ENCODE results near the gene PRKAG3.
"Not testable (repeated sequence)": the region's sequence is repeated elsewhere in the genome, so short reads cannot be mapped to it uniquely, and the experiment has no call there.

Gene PRKAG3

DNA sequence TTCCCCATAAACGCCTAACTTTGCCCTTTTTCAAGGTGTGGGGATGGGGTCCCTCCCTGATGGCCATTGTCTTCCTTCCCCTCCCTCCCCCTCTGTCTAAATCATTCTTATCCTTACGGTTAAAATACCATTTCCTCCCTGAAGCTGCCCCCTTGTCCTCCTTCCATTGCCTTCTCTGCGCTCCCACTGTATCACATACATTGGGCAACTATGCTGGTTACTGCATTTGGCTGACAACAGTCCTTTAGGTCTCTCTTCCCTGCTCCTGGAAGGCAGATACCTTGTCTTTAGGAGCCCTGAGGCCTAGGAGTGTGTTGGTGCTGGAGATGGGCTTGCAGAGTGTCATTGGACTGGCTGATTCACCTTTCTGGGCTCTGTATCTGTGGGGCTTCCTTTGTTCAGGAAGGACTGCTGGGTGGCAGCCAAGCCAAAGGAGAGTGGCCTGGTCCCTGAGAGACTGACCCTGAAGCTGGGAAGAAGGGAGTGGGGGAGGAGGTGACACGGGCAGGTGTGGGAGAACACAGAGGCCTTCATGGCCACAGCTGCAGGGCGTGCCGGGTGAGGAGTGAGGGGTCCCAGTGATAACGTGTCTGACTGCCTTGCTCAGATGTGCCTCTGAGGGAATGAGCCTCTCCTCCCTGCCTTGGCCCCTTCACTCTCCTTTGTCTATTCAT is 30.2 kb upstream of the PRKAG3 start:
- no peak for FAIRE-seq

- FAIRE-seq = no peak
Measured at GRCh38 chr2:218860950-218861381, 29.4 kb upstream of the PRKAG3 start.

GRCh38 chr2:218859988-218860831 is 28.6 kb upstream of the PRKAG3 start:
- no peak for FAIRE-seq

- FAIRE-seq = no peak
Measured at GRCh38 chr2:218859556-218859987, 28.0 kb upstream of the PRKAG3 start, which contains the start of gene WNT6. Gene WNT6, plus strand, starts transcription at chr2:218859805. Its CDS starts 233 bp downstream, at chr2:218860038.

GRCh38 chr2:218858671-218859555 is 27.3 kb upstream of the PRKAG3 start:
- FAIRE-seq = no peak

DNA sequence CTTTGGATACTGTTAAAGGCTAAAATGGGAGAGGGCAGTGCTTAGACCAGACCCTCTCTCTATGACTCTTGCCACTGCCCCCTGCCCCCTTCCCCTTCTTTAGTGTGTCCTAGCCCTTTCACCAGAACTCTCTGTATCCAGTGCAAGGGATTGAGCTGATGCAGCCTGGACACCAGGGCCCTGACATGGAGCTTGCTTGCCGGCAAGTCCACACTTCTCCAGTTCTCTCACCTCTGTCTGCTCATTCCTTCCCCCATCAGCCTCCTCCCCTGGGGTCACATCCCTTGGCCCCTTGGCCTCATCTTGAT is 26.5 kb upstream of the PRKAG3 start:
- no peak for FAIRE-seq

DNA sequence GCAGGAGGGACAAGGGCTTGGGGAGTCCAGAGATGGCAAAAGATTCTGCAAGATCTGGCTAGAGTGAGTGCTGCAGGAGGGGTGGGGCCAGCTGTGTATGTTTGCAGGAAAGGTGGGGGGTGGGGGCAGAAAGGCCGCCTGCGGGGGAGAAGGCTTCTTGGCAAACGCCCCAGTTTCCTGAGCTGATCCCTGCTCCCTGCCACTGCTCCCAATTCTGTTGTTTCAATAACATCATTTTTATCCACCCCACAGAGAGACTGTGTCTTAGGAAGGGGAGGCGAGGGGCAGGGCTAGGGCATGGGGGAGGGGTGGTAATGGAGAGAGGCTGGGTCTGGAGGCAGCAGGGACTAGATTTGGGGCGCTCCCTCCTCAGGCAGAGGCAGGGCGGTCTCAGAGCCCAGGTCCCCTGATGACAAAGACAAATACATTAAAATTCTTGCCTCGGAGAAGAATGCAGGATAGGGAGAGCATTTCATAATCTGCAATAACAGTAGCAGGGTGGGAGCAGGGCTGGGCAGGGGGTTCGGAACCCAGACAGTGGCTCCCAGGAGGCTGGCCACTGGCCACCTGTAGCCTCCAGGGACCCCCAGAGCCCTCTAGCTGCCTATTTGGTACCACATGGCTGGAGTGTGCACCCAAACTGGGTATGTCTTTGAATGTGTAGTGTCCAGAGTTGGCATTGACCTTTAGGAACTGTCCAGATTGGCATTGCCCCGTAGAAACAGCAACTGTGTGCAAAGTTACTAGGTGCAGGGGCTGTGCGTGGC is 26.0 kb upstream of the PRKAG3 start:
- FAIRE-seq = no peak

GRCh38 chr2:218856896-218857243 is 25.3 kb upstream of the PRKAG3 start:
- no peak for FAIRE-seq

DNA sequence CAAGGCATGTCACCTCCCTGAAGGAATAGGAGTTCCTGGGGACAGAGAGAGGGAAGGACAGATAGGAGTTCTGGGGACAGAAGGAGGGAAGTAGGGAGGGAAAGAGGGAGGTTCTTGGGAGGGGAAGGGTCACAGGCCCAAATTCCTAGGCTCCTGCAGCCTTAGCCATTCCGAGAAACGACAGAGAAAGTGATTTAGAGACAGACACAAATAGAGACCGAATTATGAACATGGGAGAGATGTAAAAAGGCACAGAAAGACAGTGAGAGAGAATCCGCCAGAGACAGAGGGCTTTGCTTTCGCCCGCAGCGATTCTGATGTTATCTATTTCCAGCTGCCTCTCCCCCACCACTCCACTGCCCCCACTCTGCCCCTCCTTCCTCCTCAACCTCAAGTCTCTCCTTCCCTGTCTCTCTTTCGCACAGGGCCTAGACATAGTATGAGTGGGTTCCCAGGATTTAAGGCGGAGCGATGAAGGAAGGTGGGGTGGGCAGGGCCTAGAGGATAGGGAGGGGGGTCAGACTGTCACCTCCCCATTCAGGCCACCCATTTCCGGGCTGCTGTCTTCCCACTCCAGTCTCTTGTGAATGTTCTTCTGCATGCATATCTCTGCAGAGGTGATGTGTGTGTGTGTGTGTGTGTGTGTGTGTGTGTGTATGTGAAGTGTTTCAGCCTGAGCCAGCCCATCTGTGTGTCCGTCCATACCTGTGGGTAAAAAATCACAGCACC is 24.7 kb upstream of the PRKAG3 start:
- FAIRE-seq = no peak

DNA sequence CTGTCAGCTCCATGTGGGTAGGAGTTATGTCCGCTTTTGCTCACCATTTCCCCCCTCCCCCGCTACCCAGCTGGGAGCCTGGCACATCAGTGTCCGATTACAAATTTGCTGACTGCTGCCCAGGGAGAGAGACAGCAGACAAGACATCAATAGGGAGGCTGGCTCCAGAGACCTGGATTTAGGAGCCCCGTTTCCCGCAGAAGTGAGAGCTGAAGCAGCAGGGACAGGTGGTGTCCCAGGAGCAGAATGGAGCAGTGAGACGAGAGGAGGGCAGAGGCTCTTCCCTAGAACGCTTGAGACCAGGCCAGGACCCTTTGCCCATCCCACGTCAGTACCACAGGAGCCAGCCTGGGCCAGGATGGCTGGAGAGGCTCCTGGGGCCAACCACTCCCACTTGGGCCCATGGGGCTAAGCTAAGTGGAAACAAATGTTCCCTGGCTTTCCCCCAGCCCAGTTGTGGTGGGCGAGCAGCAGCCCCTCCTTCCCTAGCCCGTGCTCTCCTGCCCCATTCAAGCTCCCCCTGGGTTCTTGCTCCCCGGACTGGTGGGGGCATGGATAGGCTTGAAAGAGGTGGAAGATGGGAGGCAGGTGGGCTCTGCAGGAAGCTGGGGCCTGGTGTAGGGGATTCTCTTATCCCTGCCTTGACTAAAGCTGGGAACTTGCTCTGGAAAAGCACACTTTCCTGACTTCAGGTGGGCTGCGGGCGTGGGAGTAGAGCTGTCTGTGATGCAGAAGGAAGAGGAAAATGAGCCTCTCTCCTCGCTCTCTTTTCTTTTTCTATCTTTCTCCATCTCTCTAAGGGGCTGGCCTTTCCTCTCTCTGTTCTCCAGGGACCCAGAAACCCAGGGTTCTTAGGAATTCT is 23.9 kb upstream of the PRKAG3 start:
- FAIRE-seq = no peak

DNA sequence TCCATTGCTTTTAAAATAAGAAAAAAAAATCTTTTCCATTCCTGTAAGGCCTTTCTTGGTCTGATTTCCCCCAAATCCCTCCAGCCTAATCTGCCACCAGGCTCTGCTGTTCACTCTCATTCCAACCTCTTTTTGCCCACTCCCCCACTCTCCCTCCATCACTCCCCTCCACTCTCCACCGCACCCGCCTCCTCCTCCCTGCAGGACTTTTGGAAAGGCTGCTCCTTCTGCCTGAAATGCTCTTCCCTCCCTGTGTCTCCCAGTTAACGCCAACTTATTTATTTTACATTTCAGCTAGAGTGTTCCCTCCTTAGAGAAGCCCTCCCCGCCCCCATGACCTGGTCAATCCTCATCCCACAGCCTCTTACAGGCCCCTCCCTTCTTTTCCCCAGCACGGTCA is 23.3 kb upstream of the PRKAG3 start:
- no peak for FAIRE-seq

- FAIRE-seq = no peak
Measured at GRCh38 chr2:218853766-218854165, 22.2 kb upstream of the PRKAG3 start.

DNA sequence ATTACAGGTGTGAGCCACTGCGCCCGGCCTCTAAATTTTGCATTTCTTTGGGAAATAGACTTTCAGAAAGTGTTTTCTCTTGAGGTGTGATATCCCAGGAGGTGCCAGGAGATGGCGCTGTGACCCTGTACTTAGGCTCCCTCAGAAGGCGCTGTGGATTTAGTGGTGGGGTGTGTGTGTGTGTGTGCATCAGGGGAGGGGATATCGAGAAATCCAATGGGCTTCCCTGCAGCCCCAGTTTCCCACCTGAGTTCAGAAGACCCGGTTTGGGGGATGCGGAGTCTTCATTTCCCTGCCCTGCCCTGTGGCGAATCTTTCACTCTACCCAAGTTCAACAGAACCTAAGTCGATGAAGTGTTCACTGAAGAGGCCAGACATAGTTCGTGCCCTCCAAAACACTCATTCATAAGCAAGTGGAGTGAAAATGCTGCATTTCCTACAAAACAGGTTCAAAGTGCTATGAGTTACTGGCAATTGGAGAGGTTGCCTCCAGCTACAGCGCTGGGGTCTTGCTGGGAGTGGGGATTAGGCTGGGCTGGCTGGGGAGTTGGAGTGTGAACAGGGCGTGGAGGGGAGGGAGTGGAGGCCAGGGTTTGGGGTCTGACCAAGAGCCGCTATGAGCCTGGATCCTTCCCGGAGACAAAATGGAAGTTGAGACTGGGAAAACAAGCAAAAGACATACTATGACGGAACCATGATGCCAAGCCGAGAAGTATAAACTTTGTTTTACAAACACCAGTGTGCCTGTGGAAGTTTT is 21.5 kb upstream of the PRKAG3 start:
- FAIRE-seq = no peak

- FAIRE-seq = no peak
Measured at GRCh38 chr2:218851286-218851685, 19.7 kb upstream of the PRKAG3 start.

GRCh38 chr2:218850796-218851195 is 19.2 kb upstream of the PRKAG3 start:
- FAIRE-seq = no peak

- FAIRE-seq = no peak
Measured at GRCh38 chr2:218849721-218850120, 18.1 kb upstream of the PRKAG3 start.

DNA sequence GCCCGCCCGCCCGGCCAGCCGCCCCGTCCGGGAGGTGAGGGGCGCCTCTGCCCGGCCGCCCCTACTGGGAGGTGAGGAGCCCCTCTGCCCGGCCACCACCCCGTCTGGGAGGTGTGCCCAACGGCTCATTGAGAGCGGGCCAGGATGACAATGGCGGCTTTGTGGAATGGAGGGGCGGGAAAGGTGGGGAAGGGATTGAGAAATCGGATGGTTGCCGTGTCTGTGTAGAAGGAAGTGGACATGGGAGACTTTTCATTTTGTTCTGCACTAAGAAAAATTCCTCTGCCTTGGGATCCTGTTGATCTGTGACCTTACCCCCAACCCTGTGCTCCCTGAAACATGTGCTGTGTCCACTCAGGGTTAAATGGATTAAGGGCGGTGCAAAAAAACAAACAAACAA is 15.4 kb upstream of the PRKAG3 start:
- not testable (repeated sequence) for FAIRE-seq

DNA sequence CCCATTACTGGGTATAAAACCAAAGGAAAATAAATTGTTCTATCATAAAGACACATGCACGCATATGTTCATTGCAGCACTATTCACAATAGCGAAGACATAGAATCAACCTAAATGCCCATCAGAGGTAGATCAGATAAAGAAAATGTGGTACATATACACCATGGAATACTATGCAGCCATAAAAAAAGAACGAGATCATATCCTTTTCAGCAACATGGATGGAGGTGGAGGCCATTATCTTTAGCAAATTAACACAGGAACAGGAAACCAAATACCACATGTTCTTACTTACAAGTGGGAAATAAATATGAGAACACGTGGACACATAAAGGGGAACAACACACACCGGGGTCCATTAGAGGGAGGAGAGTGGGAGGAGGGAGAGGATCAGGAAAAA is 12.7 kb upstream of the PRKAG3 start:
- FAIRE-seq = not testable (repeated sequence)

- FAIRE-seq = no peak
Measured at GRCh38 chr2:218839888-218840287, 8.3 kb upstream of the PRKAG3 start.

GRCh38 chr2:218839430-218839829 is 7.8 kb upstream of the PRKAG3 start:
- no peak for FAIRE-seq

Data from TTC549 (cell line).